IMR-90 (cell line): ENCODE data around the gene GTF2A2. TPM values are rescaled to one million over a fixed set of nuclear protein-coding genes. Genes with fewer than 3 reads are reported as not detected.
A peak's percentile ranks its signal among the peaks of the same experiment; 100 is the strongest.

Source experiments
- ATAC-seq: fragments of 200-7000 bp; cut with Tn5 transposase; 2 replicates; pipeline ENCODE4 v1.9.1; 2020; ENCODE audit warnings: low read depth, mild to moderate bottlenecking, moderate library complexity
- BruUV-seq: library from RNA; stranded (reverse); fragments of 400-500 nt; replicated peaks from 2 replicates; lab custom pipeline; 2021; lab: Mats Ljungman, UMichigan
- CTCF ChIA-PET: fragments of 300-600 bp; formaldehyde crosslinking; extraction: SDS; loops from one replicate; lab custom pipeline; 2021; ENCODE audit warnings: antibody characterized with exemption; lab: Yijun Ruan, JAX
- POLR2A ChIA-PET: fragments of 300-600 bp; sonication (Branson Sonifier 250); formaldehyde crosslinking; loops from one replicate; lab custom pipeline; 2022; ENCODE audit warnings: antibody characterized with exemption; ENCODE audit not compliant: unreplicated experiment; lab: Charles Lee
- DNase-seq: peaks from one replicate; pipeline ENCODE4 v3.0.0; 2013
- H2AFZ ChIP-seq: replicated peaks from 2 replicates; pipeline ENCODE3; 2013; ENCODE audit warnings: low read length, mild to moderate bottlenecking; ENCODE audit not compliant: poor library complexity
- H2AK5ac ChIP-seq: 2 replicates; pipeline ENCODE4 v1.6.1; 2013; ENCODE audit warnings: low read depth, low read length, inconsistent platforms
- H2AK9ac ChIP-seq: replicated peaks from 2 replicates; pipeline ENCODE3; 2013; ENCODE audit warnings: mild to moderate bottlenecking, low read depth, low read length, moderate library complexity; ENCODE audit not compliant: poor library complexity
- H2BK120ac ChIP-seq: 2 replicates; pipeline ENCODE4 v1.6.1; 2013; ENCODE audit warnings: low read depth, low read length, inconsistent platforms
- H2BK15ac ChIP-seq: 3 replicates; pipeline ENCODE4 v1.6.1; 2013; ENCODE audit warnings: low read depth, low read length, inconsistent platforms
- H2BK20ac ChIP-seq: 2 replicates; pipeline ENCODE4 v1.6.1; 2013; ENCODE audit warnings: low read depth, mild to moderate bottlenecking, inconsistent platforms, low read length, moderate library complexity
- H2BK5ac ChIP-seq: 2 replicates; pipeline ENCODE4 v1.6.1; 2013; ENCODE audit warnings: mild to moderate bottlenecking, low read depth, low read length, inconsistent platforms; ENCODE audit not compliant: poor library complexity, severe bottlenecking
- H3K14ac ChIP-seq: replicated peaks from 2 replicates; pipeline ENCODE4 v1.6.1; 2013; ENCODE audit warnings: low read depth, low read length, inconsistent platforms
- H3K18ac ChIP-seq: 2 replicates; pipeline ENCODE4 v1.6.1; 2013; ENCODE audit warnings: low read depth, low read length, control low read depth
- H3K23ac ChIP-seq: 2 replicates; pipeline ENCODE4 v1.6.1; 2013; ENCODE audit warnings: low read depth, low read length, inconsistent platforms
- H3K27ac ChIP-seq: 2 replicates; pipeline ENCODE4 v1.5.1; 2013; ENCODE audit warnings: mild to moderate bottlenecking, control low read depth, low read length; ENCODE audit not compliant: insufficient read depth
- H3K27me3 ChIP-seq: 2 replicates; pipeline ENCODE4 v1.6.1; 2013; ENCODE audit warnings: low read length; ENCODE audit not compliant: control insufficient read depth, insufficient read depth
- H3K36me3 ChIP-seq: 2 replicates; pipeline ENCODE4 v1.6.1; 2013; ENCODE audit warnings: low read length, mixed read lengths; ENCODE audit not compliant: control insufficient read depth, insufficient read depth
- H3K4ac ChIP-seq: 2 replicates; pipeline ENCODE4 v1.6.1; 2013; ENCODE audit warnings: low read depth, low read length, inconsistent platforms
- H3K4me1 ChIP-seq: 2 replicates; pipeline ENCODE4 v1.6.1; 2013; ENCODE audit warnings: low read length, mixed read lengths; ENCODE audit not compliant: control insufficient read depth, insufficient read depth
- H3K4me2 ChIP-seq: 2 replicates; pipeline ENCODE4 v1.6.1; 2013; ENCODE audit warnings: low read depth, mild to moderate bottlenecking, control low read depth, low read length, moderate library complexity
- H3K4me3 ChIP-seq: 2 replicates; pipeline ENCODE4 v1.5.1; 2013; ENCODE audit warnings: low read depth, mild to moderate bottlenecking, control low read depth, low read length, moderate library complexity; ENCODE audit not compliant: insufficient read depth
- H3K56ac ChIP-seq: 2 replicates; pipeline ENCODE4 v1.6.1; 2013; ENCODE audit warnings: low read length, inconsistent platforms; ENCODE audit not compliant: insufficient read depth; ENCODE audit errors: extremely low read depth
- H3K79me1 ChIP-seq, 2 experiments: 2 replicates each; pipeline ENCODE4 v1.6.1; 2013; ENCODE audit warnings: low read length in 2 of 2, inconsistent platforms in 1 of 2, low read depth in 1 of 2
- H3K9ac ChIP-seq: 2 replicates; pipeline ENCODE4 v1.6.1; 2013; ENCODE audit warnings: low read depth, low read length, control low read depth
- H3K9me1 ChIP-seq: 2 replicates; pipeline ENCODE4 v1.6.1; 2013; ENCODE audit warnings: low read length, inconsistent platforms; ENCODE audit not compliant: insufficient read depth
- H3K9me3 ChIP-seq: 2 replicates; pipeline ENCODE4 v1.6.1; 2013; ENCODE audit warnings: low read length; ENCODE audit not compliant: control insufficient read depth, insufficient read depth
- H4K20me1 ChIP-seq: 2 replicates; pipeline ENCODE4 v1.6.1; 2013; ENCODE audit warnings: low read length, inconsistent platforms; ENCODE audit not compliant: insufficient read depth
- H4K5ac ChIP-seq: 2 replicates; pipeline ENCODE4 v1.6.1; 2013; ENCODE audit warnings: mild to moderate bottlenecking, low read depth, low read length, control low read depth
- H4K8ac ChIP-seq, 2 experiments: 2 replicates each; pipeline ENCODE4 v1.6.1; 2013; ENCODE audit warnings: low read depth in 2 of 2, low read length in 2 of 2, control low read depth in 1 of 2, inconsistent platforms in 1 of 2
- H4K91ac ChIP-seq: 2 replicates; pipeline ENCODE4 v1.6.1; 2013; ENCODE audit warnings: low read depth, low read length, inconsistent platforms; ENCODE audit not compliant: insufficient read depth
- BHLHE40 ChIP-seq: fragments of 150-350 bp; IDR thresholded peaks from 2 replicates; pipeline ENCODE4 v1.6.1; 2016; ENCODE audit warnings: mild to moderate bottlenecking, low read depth, low read length
- CEBPB ChIP-seq: IDR thresholded peaks from 2 replicates; pipeline ENCODE4 v1.6.1; 2012; ENCODE audit warnings: low read depth, low read length, improper control_type of control experiment
- CHD1 ChIP-seq: IDR thresholded peaks from 2 replicates; pipeline ENCODE4 v1.6.1; 2012; ENCODE audit warnings: low read depth, low read length, improper control_type of control experiment
- ELK1 ChIP-seq: fragments of 150-350 bp; IDR thresholded peaks from 2 replicates; pipeline ENCODE4 v1.6.1; 2016; ENCODE audit warnings: low read depth, mild to moderate bottlenecking, low read length, moderate library complexity, borderline replicate concordance
- MAFK ChIP-seq: IDR thresholded peaks from 2 replicates; pipeline ENCODE4 v1.6.1; 2012; ENCODE audit warnings: low read depth, low read length, improper control_type of control experiment
- MAZ ChIP-seq: IDR thresholded peaks from 2 replicates; pipeline ENCODE4 v1.6.1; 2012; ENCODE audit warnings: low read depth, mild to moderate bottlenecking, low read length, improper control_type of control experiment, moderate library complexity, borderline replicate concordance
- MXI1 ChIP-seq: IDR thresholded peaks from 2 replicates; pipeline ENCODE4 v1.6.1; 2012; ENCODE audit warnings: low read depth, mild to moderate bottlenecking, low read length, moderate library complexity, borderline replicate concordance
- NFE2L2 ChIP-seq: fragments of 150-350 bp; IDR thresholded peaks from 2 replicates; pipeline ENCODE4 v1.6.1; 2016; ENCODE audit warnings: low read depth, mild to moderate bottlenecking, low read length
- POLR2A ChIP-seq: IDR thresholded peaks from 2 replicates; pipeline ENCODE4 v1.6.1; 2012; ENCODE audit warnings: mild to moderate bottlenecking, low read depth, low read length
- RAD21 ChIP-seq: IDR thresholded peaks from 2 replicates; pipeline ENCODE4 v1.6.1; 2012; ENCODE audit warnings: low read length, improper control_type of control experiment
- RCOR1 ChIP-seq: IDR thresholded peaks from 2 replicates; pipeline ENCODE4 v1.6.1; 2012; ENCODE audit warnings: mild to moderate bottlenecking, low read length, improper control_type of control experiment; ENCODE audit not compliant: insufficient replicate concordance
- RFX5 ChIP-seq: IDR thresholded peaks from 2 replicates; pipeline ENCODE4 v1.8.0; 2012; ENCODE audit warnings: low read depth, mild to moderate bottlenecking, low read length, moderate library complexity
- SMC3 ChIP-seq: fragments of 150-350 bp; IDR thresholded peaks from 2 replicates; pipeline ENCODE4 v1.6.1; 2016; ENCODE audit warnings: low read depth, mild to moderate bottlenecking, antibody characterized with exemption, low read length, moderate library complexity
- USF2 ChIP-seq: fragments of 150-350 bp; IDR thresholded peaks from 2 replicates; pipeline ENCODE4 v1.6.1; 2017; ENCODE audit warnings: mild to moderate bottlenecking, antibody characterized with exemption, low read length, low read depth
- WGBS, 2 experiments: methylation state at CpG; one replicate each; pipeline versions ENCODE4 v1.1.5 to v1.1.7; 2013; ENCODE audit warnings: missing lambda C conversion rate in 2 of 2; ENCODE audit not compliant: insufficient read length in 1 of 2; ENCODE audit errors: extremely low coverage in 2 of 2; 5-methylcytosine and 5-hydroxymethylcytosine counted together
- dilution Hi-C: fragments of 300-500 bp; cut with HindIII; formaldehyde crosslinking; loops from one replicate; pipeline ENCODE4 v1.14.3; 2018; ENCODE audit warnings: low sequenced_read_pairs; ENCODE audit not compliant: unreplicated experiment
- in situ Hi-C: fragments of 300-500 bp; cut with MboI; formaldehyde crosslinking; loops from 3 replicates; pipeline ENCODE4 v1.14.3; 2019; ENCODE audit warnings: low sequenced_read_pairs, inconsistent platforms, mixed read lengths
- intact Hi-C: fragments of 100-400 bp; cut with micrococcal nuclease; formaldehyde crosslinking; loops from 2 replicates; pipeline ENCODE4 v1.10.0; 2022
- polyA plus RNA-seq, 3 experiments: library from polyadenylated mRNA; depleted of rRNA; stranded (reverse); fragments of >200 nt; gene quantifications; 2 replicates each; pipeline ENCODE4 v1.2.3, GENCODE V29; 2012; ENCODE audit warnings: low replicate concordance in 1 of 3
- total RNA-seq: library from RNA; depleted of rRNA; stranded (reverse); fragments of >200 nt; gene quantifications from 2 replicates; pipeline ENCODE4 v1.2.3, GENCODE V29; 2012
- TF ChIP-seq, protein P1 (sequence below): conservative IDR thresholded peaks from 2 replicates; pipeline ENCODE4 v1.5.1; 2012; ENCODE audit warnings: mild to moderate bottlenecking, low read depth, low read length, improper control_type of control experiment

The GTF2A2 gene
- total and polyA plus RNA-seq, 2 of the 4 experiments (the other 2 are of a cell fraction), result 10.2 to 29.9 TPM

DNA sequence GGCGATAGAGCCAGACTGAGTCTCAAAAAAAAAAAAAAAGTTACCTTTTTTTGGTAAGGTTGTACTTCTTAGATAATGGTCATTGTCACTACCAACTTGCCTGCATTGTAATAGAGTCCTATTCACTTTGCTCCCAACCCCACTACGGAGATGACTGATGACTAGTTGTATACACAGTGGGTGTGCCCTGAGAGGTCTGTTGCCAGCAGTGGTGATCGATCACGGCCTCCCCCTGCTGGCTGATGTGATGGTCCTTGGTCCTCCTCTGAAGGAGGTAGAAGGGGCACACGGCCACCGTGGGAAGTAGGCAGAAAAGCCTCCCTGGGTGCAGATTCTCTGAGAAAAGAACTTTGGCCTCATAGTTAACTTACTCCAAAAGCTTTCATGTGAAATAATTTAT is 35.0 kb downstream of the GTF2A2 start:
- ChIA-PET POLR2A (no interaction called here), CTCF (no interaction called here)
- Histone ChIP-seq H3K9ac (no peak overlapping the region), H3K23ac (no peak overlapping the region), H4K91ac (no peak overlapping the region), H3K18ac (no peak overlapping the region), H4K20me1 (no peaks in the 10 kb centered on the region), H3K14ac (no peak overlapping the region), H2AK9ac (no peak overlapping the region), H3K9me1 (no peaks in the 10 kb centered on the region), H3K4me3 (no peak overlapping the region), H2BK120ac (no peak overlapping the region), H3K4ac (no peak overlapping the region), H3K9me3 (no peaks in the 10 kb centered on the region), H2BK15ac (no peak overlapping the region), H3K56ac (no peak overlapping the region), H2AFZ (no peak overlapping the region), H4K8ac (no peak overlapping the region), H3K4me2 (no peak overlapping the region), H3K79me1 (no peaks in the 10 kb centered on the region), H3K36me3 (no peaks in the 10 kb centered on the region), H4K5ac (no peak overlapping the region), H2AK5ac (no peak overlapping the region), H3K4me1 (no peaks in the 10 kb centered on the region), H3K27ac (no peak overlapping the region), H2BK20ac (no peak overlapping the region), H3K27me3 (peaks cover 17% of the 10 kb centered on the region), H2BK5ac (no peak overlapping the region)
- in situ Hi-C loops (no loop called here), dilution Hi-C loops (no loop called here), intact Hi-C loops (no loop called here)
- ATAC-seq (peak; percentile 60; the same call in 1 of the 2 replicates), DNase-seq (peak; percentile 34)
- BruUV-seq, result no TSS peak
- no CpG with 5 or more reads among the region's 6 CpGs for WGBS, 2 experiments
- no peak for TF ChIP-seq MAFK
- TF ChIP-seq CEBPB, result no peak
- no peak for TF ChIP-seq ELK1
- no peak for TF ChIP-seq MXI1
- TF ChIP-seq CHD1, result no peak
- TF ChIP-seq RFX5, result no peak
- no peak for TF ChIP-seq SMC3
- no peak for TF ChIP-seq USF2
- TF ChIP-seq NFE2L2, result no peak
- TF ChIP-seq, protein P1, sequence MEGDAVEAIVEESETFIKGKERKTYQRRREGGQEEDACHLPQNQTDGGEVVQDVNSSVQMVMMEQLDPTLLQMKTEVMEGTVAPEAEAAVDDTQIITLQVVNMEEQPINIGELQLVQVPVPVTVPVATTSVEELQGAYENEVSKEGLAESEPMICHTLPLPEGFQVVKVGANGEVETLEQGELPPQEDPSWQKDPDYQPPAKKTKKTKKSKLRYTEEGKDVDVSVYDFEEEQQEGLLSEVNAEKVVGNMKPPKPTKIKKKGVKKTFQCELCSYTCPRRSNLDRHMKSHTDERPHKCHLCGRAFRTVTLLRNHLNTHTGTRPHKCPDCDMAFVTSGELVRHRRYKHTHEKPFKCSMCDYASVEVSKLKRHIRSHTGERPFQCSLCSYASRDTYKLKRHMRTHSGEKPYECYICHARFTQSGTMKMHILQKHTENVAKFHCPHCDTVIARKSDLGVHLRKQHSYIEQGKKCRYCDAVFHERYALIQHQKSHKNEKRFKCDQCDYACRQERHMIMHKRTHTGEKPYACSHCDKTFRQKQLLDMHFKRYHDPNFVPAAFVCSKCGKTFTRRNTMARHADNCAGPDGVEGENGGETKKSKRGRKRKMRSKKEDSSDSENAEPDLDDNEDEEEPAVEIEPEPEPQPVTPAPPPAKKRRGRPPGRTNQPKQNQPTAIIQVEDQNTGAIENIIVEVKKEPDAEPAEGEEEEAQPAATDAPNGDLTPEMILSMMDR, result peak; percentile 32
- no peak for TF ChIP-seq RCOR1
- no peak for TF ChIP-seq MAZ
- no peak for TF ChIP-seq POLR2A
- no peak for TF ChIP-seq BHLHE40
- TF ChIP-seq RAD21, result peak; percentile 20; the same call in 1 of the 2 replicates
